Measurements from ENCODE around the gene ATRN.

DNA sequence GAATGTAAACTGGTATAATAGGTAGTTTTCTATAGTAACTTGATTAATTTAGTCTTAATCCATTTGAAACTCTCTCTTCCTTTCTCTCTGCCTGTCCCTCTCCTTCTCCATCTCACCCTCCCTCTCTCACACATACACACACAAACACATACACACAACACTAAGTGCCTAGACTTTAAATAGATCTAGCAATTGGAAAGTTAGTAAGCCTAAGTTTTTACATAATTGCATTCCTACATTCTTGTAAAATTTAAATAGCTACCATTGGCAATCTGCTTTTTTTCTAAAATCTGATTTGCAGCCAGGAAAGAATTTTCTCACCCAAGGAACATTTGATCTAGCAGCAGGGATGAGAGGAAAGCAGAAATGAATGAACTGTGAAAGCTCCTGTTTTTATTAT lies 176.7 kb downstream of the ATRN start:
- TF ChIP-seq BHLHE40 (IDR thresholded peaks at IDR 0.05; ENCODE audit: borderline replicate concordance) (no peak), ELF4 (IDR thresholded peaks at IDR 0.05) (no peak), FOXM1 (IDR thresholded peaks at IDR 0.05; ENCODE audit: borderline replicate concordance) (no peak), FOXA1 (IDR thresholded peaks at IDR 0.05) (no peak), CTBP1 (IDR thresholded peaks at IDR 0.05; ENCODE audit: borderline replicate concordance) (no peak)
